IMR-90 (cell line): ENCODE measurements around the gene LONRF3. TPM values are rescaled to one million over a fixed set of nuclear protein-coding genes. Genes with fewer than 3 reads are reported as not detected.
A peak's percentile ranks its signal among the peaks of the same experiment; 100 is the strongest.

ENCODE experiments used
- ATAC-seq: fragments of 200-7000 bp; cut with Tn5 transposase; 2 replicates; pipeline ENCODE4 v1.9.1; 2020; ENCODE audit warnings: low read depth, mild to moderate bottlenecking, moderate library complexity
- BruUV-seq: library from RNA; stranded (reverse); fragments of 400-500 nt; replicated peaks from 2 replicates; lab custom pipeline; 2021; lab: Mats Ljungman, UMichigan
- CTCF ChIA-PET: fragments of 300-600 bp; formaldehyde crosslinking; extraction: SDS; loops from one replicate; lab custom pipeline; 2021; ENCODE audit warnings: antibody characterized with exemption; lab: Yijun Ruan, JAX
- POLR2A ChIA-PET: fragments of 300-600 bp; sonication (Branson Sonifier 250); formaldehyde crosslinking; loops from one replicate; lab custom pipeline; 2022; ENCODE audit warnings: antibody characterized with exemption; ENCODE audit not compliant: unreplicated experiment; lab: Charles Lee
- DNase-seq: peaks from one replicate; pipeline ENCODE4 v3.0.0; 2013
- H2AFZ ChIP-seq: replicated peaks from 2 replicates; pipeline ENCODE3; 2013; ENCODE audit warnings: low read length, mild to moderate bottlenecking; ENCODE audit not compliant: poor library complexity
- H2AK5ac ChIP-seq: 2 replicates; pipeline ENCODE4 v1.6.1; 2013; ENCODE audit warnings: low read depth, low read length, inconsistent platforms
- H2AK9ac ChIP-seq: replicated peaks from 2 replicates; pipeline ENCODE3; 2013; ENCODE audit warnings: mild to moderate bottlenecking, low read depth, low read length, moderate library complexity; ENCODE audit not compliant: poor library complexity
- H2BK120ac ChIP-seq: 2 replicates; pipeline ENCODE4 v1.6.1; 2013; ENCODE audit warnings: low read depth, low read length, inconsistent platforms
- H2BK15ac ChIP-seq: 3 replicates; pipeline ENCODE4 v1.6.1; 2013; ENCODE audit warnings: low read depth, low read length, inconsistent platforms
- H2BK20ac ChIP-seq: 2 replicates; pipeline ENCODE4 v1.6.1; 2013; ENCODE audit warnings: low read depth, mild to moderate bottlenecking, inconsistent platforms, low read length, moderate library complexity
- H2BK5ac ChIP-seq: 2 replicates; pipeline ENCODE4 v1.6.1; 2013; ENCODE audit warnings: mild to moderate bottlenecking, low read depth, low read length, inconsistent platforms; ENCODE audit not compliant: poor library complexity, severe bottlenecking
- H3K14ac ChIP-seq: replicated peaks from 2 replicates; pipeline ENCODE4 v1.6.1; 2013; ENCODE audit warnings: low read depth, low read length, inconsistent platforms
- H3K18ac ChIP-seq: 2 replicates; pipeline ENCODE4 v1.6.1; 2013; ENCODE audit warnings: low read depth, low read length, control low read depth
- H3K23ac ChIP-seq: 2 replicates; pipeline ENCODE4 v1.6.1; 2013; ENCODE audit warnings: low read depth, low read length, inconsistent platforms
- H3K27ac ChIP-seq: 2 replicates; pipeline ENCODE4 v1.5.1; 2013; ENCODE audit warnings: mild to moderate bottlenecking, control low read depth, low read length; ENCODE audit not compliant: insufficient read depth
- H3K27me3 ChIP-seq: 2 replicates; pipeline ENCODE4 v1.6.1; 2013; ENCODE audit warnings: low read length; ENCODE audit not compliant: control insufficient read depth, insufficient read depth
- H3K36me3 ChIP-seq: 2 replicates; pipeline ENCODE4 v1.6.1; 2013; ENCODE audit warnings: low read length, mixed read lengths; ENCODE audit not compliant: control insufficient read depth, insufficient read depth
- H3K4ac ChIP-seq: 2 replicates; pipeline ENCODE4 v1.6.1; 2013; ENCODE audit warnings: low read depth, low read length, inconsistent platforms
- H3K4me1 ChIP-seq: 2 replicates; pipeline ENCODE4 v1.6.1; 2013; ENCODE audit warnings: low read length, mixed read lengths; ENCODE audit not compliant: control insufficient read depth, insufficient read depth
- H3K4me2 ChIP-seq: 2 replicates; pipeline ENCODE4 v1.6.1; 2013; ENCODE audit warnings: low read depth, mild to moderate bottlenecking, control low read depth, low read length, moderate library complexity
- H3K4me3 ChIP-seq: 2 replicates; pipeline ENCODE4 v1.5.1; 2013; ENCODE audit warnings: low read depth, mild to moderate bottlenecking, control low read depth, low read length, moderate library complexity; ENCODE audit not compliant: insufficient read depth
- H3K56ac ChIP-seq: 2 replicates; pipeline ENCODE4 v1.6.1; 2013; ENCODE audit warnings: low read length, inconsistent platforms; ENCODE audit not compliant: insufficient read depth; ENCODE audit errors: extremely low read depth
- H3K79me1 ChIP-seq, 2 experiments: 2 replicates each; pipeline ENCODE4 v1.6.1; 2013; ENCODE audit warnings: low read length in 2 of 2, inconsistent platforms in 1 of 2, low read depth in 1 of 2
- H3K9ac ChIP-seq: 2 replicates; pipeline ENCODE4 v1.6.1; 2013; ENCODE audit warnings: low read depth, low read length, control low read depth
- H3K9me1 ChIP-seq: 2 replicates; pipeline ENCODE4 v1.6.1; 2013; ENCODE audit warnings: low read length, inconsistent platforms; ENCODE audit not compliant: insufficient read depth
- H3K9me3 ChIP-seq: 2 replicates; pipeline ENCODE4 v1.6.1; 2013; ENCODE audit warnings: low read length; ENCODE audit not compliant: control insufficient read depth, insufficient read depth
- H4K20me1 ChIP-seq: 2 replicates; pipeline ENCODE4 v1.6.1; 2013; ENCODE audit warnings: low read length, inconsistent platforms; ENCODE audit not compliant: insufficient read depth
- H4K5ac ChIP-seq: 2 replicates; pipeline ENCODE4 v1.6.1; 2013; ENCODE audit warnings: mild to moderate bottlenecking, low read depth, low read length, control low read depth
- H4K8ac ChIP-seq, 2 experiments: 2 replicates each; pipeline ENCODE4 v1.6.1; 2013; ENCODE audit warnings: low read depth in 2 of 2, low read length in 2 of 2, control low read depth in 1 of 2, inconsistent platforms in 1 of 2
- H4K91ac ChIP-seq: 2 replicates; pipeline ENCODE4 v1.6.1; 2013; ENCODE audit warnings: low read depth, low read length, inconsistent platforms; ENCODE audit not compliant: insufficient read depth
- CEBPB ChIP-seq: IDR thresholded peaks from 2 replicates; pipeline ENCODE4 v1.6.1; 2012; ENCODE audit warnings: low read depth, low read length, improper control_type of control experiment
- MAFK ChIP-seq: IDR thresholded peaks from 2 replicates; pipeline ENCODE4 v1.6.1; 2012; ENCODE audit warnings: low read depth, low read length, improper control_type of control experiment
- WGBS, 2 experiments: methylation state at CpG; one replicate each; pipeline versions ENCODE4 v1.1.5 to v1.1.7; 2013; ENCODE audit warnings: missing lambda C conversion rate in 2 of 2; ENCODE audit not compliant: insufficient read length in 1 of 2; ENCODE audit errors: extremely low coverage in 2 of 2; 5-methylcytosine and 5-hydroxymethylcytosine counted together
- dilution Hi-C: fragments of 300-500 bp; cut with HindIII; formaldehyde crosslinking; loops from one replicate; pipeline ENCODE4 v1.14.3; 2018; ENCODE audit warnings: low sequenced_read_pairs; ENCODE audit not compliant: unreplicated experiment
- in situ Hi-C: fragments of 300-500 bp; cut with MboI; formaldehyde crosslinking; loops from 3 replicates; pipeline ENCODE4 v1.14.3; 2019; ENCODE audit warnings: low sequenced_read_pairs, inconsistent platforms, mixed read lengths
- intact Hi-C: fragments of 100-400 bp; cut with micrococcal nuclease; formaldehyde crosslinking; loops from 2 replicates; pipeline ENCODE4 v1.10.0; 2022
- polyA plus RNA-seq, 3 experiments: library from polyadenylated mRNA; depleted of rRNA; stranded (reverse); fragments of >200 nt; gene quantifications; 2 replicates each; pipeline ENCODE4 v1.2.3, GENCODE V29; 2012; ENCODE audit warnings: low replicate concordance in 1 of 3
- total RNA-seq: library from RNA; depleted of rRNA; stranded (reverse); fragments of >200 nt; gene quantifications from 2 replicates; pipeline ENCODE4 v1.2.3, GENCODE V29; 2012

LONRF3 gene
- total and polyA plus RNA-seq, 2 of the 4 experiments (the other 2 are of a cell fraction): not detected

GRCh38 chrX:118975831-118976598 lies 1.6 kb downstream of the LONRF3 start:
- in situ Hi-C loops: no loop called here
- no peak overlapping the region for H3K18ac ChIP-seq
- ChIA-PET POLR2A (no interaction called here), CTCF (no interaction called here)
- no peak overlapping the region for H3K4ac ChIP-seq
- no peaks in the 10 kb centered on the region for H3K79me1 ChIP-seq
- H3K27me3 ChIP-seq: peaks cover 53% of the 10 kb centered on the region
- H3K9ac ChIP-seq: no peak overlapping the region
- H4K8ac ChIP-seq: no peak overlapping the region
- H3K4me1 ChIP-seq: no peaks in the 10 kb centered on the region
- no peak overlapping the region for H3K14ac ChIP-seq
- no peaks in the 10 kb centered on the region for H4K20me1 ChIP-seq
- H2BK120ac ChIP-seq: no peak overlapping the region
- peak overlapping the region; percentile 90 for H3K4me2 ChIP-seq
- no peaks in the 10 kb centered on the region for H3K36me3 ChIP-seq
- peak overlapping the region; percentile 28; the same call in 1 of the 2 replicates for H3K4me3 ChIP-seq
- intact Hi-C loops: no loop called here
- H3K27ac ChIP-seq: no peak overlapping the region
- H3K9me1 ChIP-seq: no peaks in the 10 kb centered on the region
- H2BK15ac ChIP-seq: no peak overlapping the region
- WGBS, 2 experiments: 37% methylated on average over 10 of the region's 64 CpGs; no CpG with 5 or more reads in 1 of the 2 experiments
- H2BK5ac ChIP-seq: no peak overlapping the region
- no peak overlapping the region for H3K56ac ChIP-seq
- dilution Hi-C loops: no loop called here
- no peak overlapping the region for H4K91ac ChIP-seq
- H2AK9ac ChIP-seq: no peak overlapping the region
- peaks cover 3% of the 10 kb centered on the region for H3K9me3 ChIP-seq
- no TSS peak for BruUV-seq
- H4K5ac ChIP-seq: no peak overlapping the region
- no peak overlapping the region for H2BK20ac ChIP-seq
- H3K23ac ChIP-seq: no peak overlapping the region
- peak; percentile 3 for DNase-seq
- no peak overlapping the region for H2AK5ac ChIP-seq
- H2AFZ ChIP-seq: peak overlapping the region; percentile 78
- no peak for TF ChIP-seq MAFK
- peak; percentile 56 for TF ChIP-seq CEBPB
- peak; percentile 36 for ATAC-seq
